ENCODE data around the gene UBXN11. TPM values are rescaled to one million over a fixed set of nuclear protein-coding genes. Genes with fewer than 3 reads are reported as not detected.

The UBXN11 gene
- total and polyA plus RNA-seq, 2 of the 13 experiments (the other 11 are each of a cell fraction or from before 2014, with no cell fraction given): 9.3 to 10.4 TPM

- Histone ChIP-seq H3K9me3 (ENCODE audit: low read length) (no peaks in the 10 kb centered on the region), H3K79me2 (ENCODE audit: insufficient read depth, low read length) (peaks cover 5% of the 10 kb centered on the region), H3K4me1 (ENCODE audit: insufficient read depth, low read length) (peaks cover 95% of the 10 kb centered on the region), H3K9ac (ENCODE audit: insufficient read depth, low read depth, low read length) (no peak overlapping the region), H3K27ac (ENCODE audit: extremely low read length, insufficient read depth, low read length) (peak overlapping the region; percentile 36), H3K27me3 (ENCODE audit: control insufficient read depth in 1 of 2, insufficient read depth in 2 of 2, low read length in 2 of 2) (no peaks in the 10 kb centered on the region), H3K4me2 (ENCODE audit: low read depth, low read length) (no peak overlapping the region), H3K4me3 (replicated peaks in 1 of 3; ENCODE audit: insufficient read depth in 1 of 3, low read depth in 2 of 3, low read length in 3 of 3) (no peak overlapping the region), H2AFZ (ENCODE audit: low read length) (no peak overlapping the region), H4K20me1 (ENCODE audit: insufficient read depth, low read length) (no peaks in the 10 kb centered on the region), H3K36me3 (replicated peaks in 1 of 2; ENCODE audit: control insufficient read depth in 1 of 2, insufficient read depth in 2 of 2, low read length in 2 of 2) (no peaks in the 10 kb centered on the region)
- ChIA-PET POLR2A (interaction anchor here (0.6 to 1.7 kb wide), 2 partner anchors 75 to 539 kb away, joined by 3 to 4 read pairs; partner anchors contain the start of gene SH3BGRL3), CTCF (ENCODE audit: low intra/inter-chr PET ratio, low total read pairs) (no interaction called here)
- no peak for FAIRE-seq
- WGBS (ENCODE audit: low lambda C conversion rate): 100% methylated on average over 3 of the region's 9 CpGs
- in situ Hi-C loops (cut with HindIII; ENCODE audit: extremely low pct_ligation_motif_present, low pct_unique_long_range_greater_than_20kb) (no loop called here), intact Hi-C loops (cut with micrococcal nuclease; ENCODE audit: unreplicated experiment) (no loop called here)
- no TSS peak for BruUV-seq (replicated peaks)
- ATAC-seq: no peak
- TF ChIP-seq ZSCAN12 (CRISPR knock-in tag; IDR thresholded peaks at IDR 0.05) (no peak), CREBL2 (CRISPR knock-in tag; IDR thresholded peaks at IDR 0.05; ENCODE audit: borderline replicate concordance) (no peak)
- no peak for DNase-seq (ENCODE audit: low spot score)
Measured at GRCh38 chr1:26354972-26355371, 48.5 kb upstream of the UBXN11 start.

DNA sequence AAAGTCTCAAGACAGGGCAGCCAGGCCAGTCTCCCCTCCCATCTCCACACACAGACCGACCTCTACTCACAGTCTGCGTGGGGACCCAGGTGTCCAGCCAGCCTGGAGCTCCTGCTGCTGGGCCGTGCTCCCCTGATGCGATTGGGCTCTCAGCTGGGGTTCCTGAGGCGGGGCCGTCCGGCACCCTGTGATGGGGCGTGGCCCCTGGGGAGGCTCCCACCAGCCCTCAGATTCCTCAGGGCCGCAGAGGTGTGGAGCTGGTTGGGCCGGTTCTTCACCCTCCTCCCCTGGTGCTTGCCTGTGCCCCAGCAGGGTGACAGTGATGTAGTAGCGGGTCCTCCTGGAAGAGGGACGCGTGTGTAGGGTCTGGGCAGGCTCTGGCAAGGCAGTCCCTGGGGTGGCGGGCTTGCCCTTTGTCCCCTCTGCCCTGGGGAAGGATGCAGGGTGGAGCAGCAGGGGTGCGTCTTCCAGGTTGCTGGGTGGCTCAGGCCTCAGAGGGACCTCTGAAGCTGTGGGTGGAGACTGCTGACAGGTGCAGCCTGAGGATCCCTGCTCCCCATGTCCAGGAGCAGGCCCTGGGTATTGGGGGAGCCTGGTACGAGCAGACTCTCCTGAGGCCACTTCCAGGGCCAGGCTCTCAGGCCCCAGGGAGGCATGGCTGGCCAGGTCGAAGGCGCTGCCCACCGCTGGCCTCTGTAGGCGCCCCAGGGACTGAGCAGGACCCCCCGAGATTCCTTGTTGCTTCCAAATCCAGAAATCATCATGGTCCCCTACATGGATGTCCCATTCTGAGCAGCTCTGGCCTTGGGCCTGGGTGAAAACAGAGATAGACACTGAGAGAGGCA, 47.8 kb upstream of the UBXN11 start, which contains the start of gene CRYBG2:
CRYBG2 (minus strand) TSS at position 155 of the 845 bp plus-strand sequence. CDS start 7,473 bp downstream, outside the sequence.
- FAIRE-seq (no peak), ATAC-seq (no peak), DNase-seq (ENCODE audit: low spot score) (no peak)
- ChIA-PET POLR2A (interaction anchor here (0.6 to 1.7 kb wide), 2 partner anchors 74 to 539 kb away, joined by 3 to 4 read pairs; partner anchors contain the start of gene SH3BGRL3), CTCF (ENCODE audit: low intra/inter-chr PET ratio, low total read pairs) (no interaction called here)
- Histone ChIP-seq H4K20me1 (ENCODE audit: insufficient read depth, low read length) (no peaks in the 10 kb centered on the region), H3K9me3 (ENCODE audit: low read length) (no peaks in the 10 kb centered on the region), H2AFZ (ENCODE audit: low read length) (no peak within 1 kb of the TSS), H3K4me3 (replicated peaks in 1 of 3; ENCODE audit: insufficient read depth in 1 of 3, low read depth in 2 of 3, low read length in 3 of 3) (peak within 1 kb of the TSS in 2 of 3 experiments; percentile 24 to 64; a peak in 4 of 6 replicates), H3K27ac (ENCODE audit: extremely low read length, insufficient read depth, low read length) (peak within 1 kb of the TSS; percentile 100), H3K4me1 (ENCODE audit: insufficient read depth, low read length) (peaks cover 97% of the 10 kb centered on the region), H3K27me3 (ENCODE audit: control insufficient read depth in 1 of 2, insufficient read depth in 2 of 2, low read length in 2 of 2) (no peaks in the 10 kb centered on the region), H3K79me2 (ENCODE audit: insufficient read depth, low read length) (peaks cover 5% of the 10 kb centered on the region), H3K9ac (ENCODE audit: insufficient read depth, low read depth, low read length) (peak within 1 kb of the TSS; percentile 97), H3K4me2 (ENCODE audit: low read depth, low read length) (peak within 1 kb of the TSS; percentile 90), H3K36me3 (replicated peaks in 1 of 2; ENCODE audit: control insufficient read depth in 1 of 2, insufficient read depth in 2 of 2, low read length in 2 of 2) (no peaks in the 10 kb centered on the region)
- WGBS (ENCODE audit: low lambda C conversion rate): 64% methylated on average over 12 of the region's 21 CpGs
- in situ Hi-C loops (cut with HindIII; ENCODE audit: extremely low pct_ligation_motif_present, low pct_unique_long_range_greater_than_20kb) (no loop called here), intact Hi-C loops (cut with micrococcal nuclease; ENCODE audit: unreplicated experiment) (no loop called here)
- no TSS peak for BruUV-seq (replicated peaks)
- TF ChIP-seq PATZ1 (CRISPR knock-in tag; IDR thresholded peaks at IDR 0.05) (0 out of 2 replicates have a peak, but pooled peaks have one; percentile 4), LBX2 (CRISPR knock-in tag; IDR thresholded peaks at IDR 0.05; ENCODE audit: borderline replicate concordance) (no peak), ZNF296 (CRISPR knock-in tag; conservative IDR thresholded peaks at IDR 0.05) (no peak), ZNF263 (CRISPR knock-in tag; IDR thresholded peaks at IDR 0.05) (peak; percentile 80), MTA1 (CRISPR knock-in tag; IDR thresholded peaks at IDR 0.05; ENCODE audit: borderline replicate concordance) (peak; percentile 41; the same call in 1 of the 2 replicates), ZNF572 (CRISPR knock-in tag; IDR thresholded peaks at IDR 0.05) (0 out of 2 replicates have a peak, but pooled peaks have one; percentile 21), HOXD1 (CRISPR knock-in tag; IDR thresholded peaks at IDR 0.05) (no peak), ZBTB38 (CRISPR knock-in tag; IDR thresholded peaks at IDR 0.05) (peak; percentile 68; the same call in 1 of the 2 replicates)
- TF ChIP-seq, protein P1, sequence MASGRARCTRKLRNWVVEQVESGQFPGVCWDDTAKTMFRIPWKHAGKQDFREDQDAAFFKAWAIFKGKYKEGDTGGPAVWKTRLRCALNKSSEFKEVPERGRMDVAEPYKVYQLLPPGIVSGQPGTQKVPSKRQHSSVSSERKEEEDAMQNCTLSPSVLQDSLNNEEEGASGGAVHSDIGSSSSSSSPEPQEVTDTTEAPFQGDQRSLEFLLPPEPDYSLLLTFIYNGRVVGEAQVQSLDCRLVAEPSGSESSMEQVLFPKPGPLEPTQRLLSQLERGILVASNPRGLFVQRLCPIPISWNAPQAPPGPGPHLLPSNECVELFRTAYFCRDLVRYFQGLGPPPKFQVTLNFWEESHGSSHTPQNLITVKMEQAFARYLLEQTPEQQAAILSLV (CRISPR knock-in tag; IDR thresholded peaks at IDR 0.05; ENCODE audit: borderline replicate concordance): no peak
